ENCODE results near the gene RGL1.

The RGL1 gene

DNA sequence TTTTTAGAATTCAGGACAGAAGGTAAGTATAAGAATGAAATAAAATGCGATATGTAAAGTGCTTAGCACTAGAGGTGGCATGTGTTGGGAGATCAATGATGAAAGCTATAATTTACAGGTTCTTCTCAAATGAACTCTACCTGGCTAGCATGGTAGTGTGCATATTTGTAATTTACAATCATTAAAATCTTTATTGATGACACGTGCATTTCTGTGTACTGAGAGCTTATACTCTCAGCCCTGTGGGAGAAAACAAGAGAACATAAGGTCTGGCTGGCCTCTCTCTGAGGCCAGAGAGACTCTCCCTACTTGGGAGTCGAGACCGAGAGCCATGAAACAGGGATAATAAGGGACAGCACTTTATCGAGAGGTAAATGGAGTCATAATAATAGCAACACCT is 156.2 kb downstream of the RGL1 start:
- peaks cover 5% of the 10 kb centered on the region; the same call in 1 of the 2 replicates for H3F3A ChIP-seq (ENCODE audit: low read depth)
- no peak overlapping the region for H3K4me2 ChIP-seq (ENCODE audit: low read depth, low read length, poor library complexity, severe bottlenecking)
- peaks cover 13% of the 10 kb centered on the region for H3K4me1 ChIP-seq (ENCODE audit: insufficient read depth, low read length, poor library complexity, severe bottlenecking)
- no peak overlapping the region for H2AFZ ChIP-seq (ENCODE audit: low read length)
- no peaks in the 10 kb centered on the region for H3K9me2 ChIP-seq (replicated peaks; ENCODE audit: low read depth, low read length)
- H3K36me3 ChIP-seq (ENCODE audit: insufficient read depth, low read length) = no peaks in the 10 kb centered on the region
- no peaks in the 10 kb centered on the region for H3K79me2 ChIP-seq (ENCODE audit: insufficient read depth, low read length)
- H3K9me3 ChIP-seq (ENCODE audit: insufficient read depth, low read depth, low read length) = no peaks in the 10 kb centered on the region
- no peaks in the 10 kb centered on the region for H3K27me3 ChIP-seq (ENCODE audit: insufficient read depth, low read length, poor library complexity, severe bottlenecking)
- H4K20me1 ChIP-seq (ENCODE audit: insufficient read depth, low read length, poor library complexity, severe bottlenecking) = no peaks in the 10 kb centered on the region
- TF ChIP-seq CTCF (conservative IDR thresholded peaks at IDR 0.05; ENCODE audit: low read length) = no peak
- no peak for TF ChIP-seq EZH2phosphoT487 (IDR thresholded peaks at IDR 0.05; ENCODE audit: borderline replicate concordance)
- no peak overlapping the region for H3K4me3 ChIP-seq (ENCODE audit: low read length, poor library complexity, severe bottlenecking)
- H3K9ac ChIP-seq (ENCODE audit: low read depth, low read length, poor library complexity, severe bottlenecking) = no peak overlapping the region

- Histone ChIP-seq H3F3A (ENCODE audit: low read depth) (no peaks in the 10 kb centered on the region), H3K9me3 (ENCODE audit: insufficient read depth, low read depth, low read length) (no peaks in the 10 kb centered on the region), H3K9ac (ENCODE audit: low read depth, low read length, poor library complexity, severe bottlenecking) (no peak overlapping the region), H3K4me1 (ENCODE audit: insufficient read depth, low read length, poor library complexity, severe bottlenecking) (no peaks in the 10 kb centered on the region), H3K27me3 (ENCODE audit: insufficient read depth, low read length, poor library complexity, severe bottlenecking) (no peaks in the 10 kb centered on the region), H3K36me3 (ENCODE audit: insufficient read depth, low read length) (no peaks in the 10 kb centered on the region), H3K79me2 (ENCODE audit: insufficient read depth, low read length) (no peaks in the 10 kb centered on the region), H2AFZ (ENCODE audit: low read length) (no peak overlapping the region), H3K4me2 (ENCODE audit: low read depth, low read length, poor library complexity, severe bottlenecking) (no peak overlapping the region), H3K9me2 (replicated peaks; ENCODE audit: low read depth, low read length) (no peaks in the 10 kb centered on the region), H3K4me3 (ENCODE audit: low read length, poor library complexity, severe bottlenecking) (no peak overlapping the region), H4K20me1 (ENCODE audit: insufficient read depth, low read length, poor library complexity, severe bottlenecking) (no peaks in the 10 kb centered on the region)
- TF ChIP-seq CTCF (conservative IDR thresholded peaks at IDR 0.05; ENCODE audit: low read length) = no peak
- TF ChIP-seq EZH2phosphoT487 (IDR thresholded peaks at IDR 0.05; ENCODE audit: borderline replicate concordance) = no peak
Observed at GRCh38 chr1:183962903-183963302, 158.0 kb downstream of the RGL1 start.

DNA sequence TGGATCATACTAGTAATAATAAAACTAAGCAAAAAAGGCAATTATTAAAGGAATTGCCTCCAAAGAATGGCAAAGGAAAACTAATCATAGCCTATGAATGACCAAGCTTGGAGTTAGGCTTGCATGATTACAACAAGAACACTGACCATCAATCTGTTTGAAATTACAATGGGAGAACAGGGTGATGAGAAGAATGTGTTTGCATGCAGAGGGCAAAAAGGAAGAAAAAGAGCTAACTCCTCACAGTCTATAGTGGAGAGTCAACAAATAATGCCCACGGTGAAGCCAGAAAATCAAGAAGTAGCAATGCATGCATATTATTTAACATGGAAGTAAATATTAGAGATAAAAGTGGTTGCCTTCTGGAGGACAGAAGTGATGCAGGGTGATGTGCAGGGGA is 160.8 kb downstream of the RGL1 start:
- TF ChIP-seq EZH2phosphoT487 (IDR thresholded peaks at IDR 0.05; ENCODE audit: borderline replicate concordance) = no peak
- no peak for TF ChIP-seq CTCF (conservative IDR thresholded peaks at IDR 0.05; ENCODE audit: low read length)
- no peak overlapping the region for H3K9ac ChIP-seq (ENCODE audit: low read depth, low read length, poor library complexity, severe bottlenecking)
- no peaks in the 10 kb centered on the region for H3K79me2 ChIP-seq (ENCODE audit: insufficient read depth, low read length)
- H3K4me3 ChIP-seq (ENCODE audit: low read length, poor library complexity, severe bottlenecking) = no peak overlapping the region
- no peaks in the 10 kb centered on the region for H3F3A ChIP-seq (ENCODE audit: low read depth)
- H4K20me1 ChIP-seq (ENCODE audit: insufficient read depth, low read length, poor library complexity, severe bottlenecking) = no peaks in the 10 kb centered on the region
- H3K9me2 ChIP-seq (replicated peaks; ENCODE audit: low read depth, low read length) = no peaks in the 10 kb centered on the region
- no peak overlapping the region for H3K4me2 ChIP-seq (ENCODE audit: low read depth, low read length, poor library complexity, severe bottlenecking)
- H3K9me3 ChIP-seq (ENCODE audit: insufficient read depth, low read depth, low read length) = no peaks in the 10 kb centered on the region
- no peak overlapping the region for H2AFZ ChIP-seq (ENCODE audit: low read length)
- no peaks in the 10 kb centered on the region for H3K27me3 ChIP-seq (ENCODE audit: insufficient read depth, low read length, poor library complexity, severe bottlenecking)
- no peaks in the 10 kb centered on the region for H3K36me3 ChIP-seq (ENCODE audit: insufficient read depth, low read length)
- H3K4me1 ChIP-seq (ENCODE audit: insufficient read depth, low read length, poor library complexity, severe bottlenecking) = no peaks in the 10 kb centered on the region
